Thyroid gland (tissue), 4 donors: ENCODE data around the gene DROSHA. TPM values are rescaled to one million over a fixed set of nuclear protein-coding genes. Genes with fewer than 3 reads are reported as not detected.

ENCODE experiments used
- DNase-seq, 2 donors: peaks; one replicate each; pipeline ENCODE4 v3.0.0-alpha.2; 2019
- H3K27ac ChIP-seq, 3 donors: fragments of 200-600 bp; sonication (generic); 1 replicate in 2 of 3; 2 replicates in 1 of 3; pipeline ENCODE4 v1.5.1; 2016 to 2019; ENCODE audit warnings: mild to moderate bottlenecking in 1 of 3, moderate library complexity in 1 of 3
- H3K27me3 ChIP-seq: fragments of 200-600 bp; sonication (generic); one replicate; pipeline ENCODE4 v1.5.1; 2019
- H3K36me3 ChIP-seq, 2 donors: fragments of 200-600 bp; sonication (generic); one replicate each; pipeline ENCODE4 v1.5.1; 2016 to 2019
- H3K4me1 ChIP-seq, 2 donors: fragments of 200-600 bp; sonication (generic); one replicate each; pipeline ENCODE4 v1.5.1; 2017 to 2019
- H3K4me3 ChIP-seq, 3 donors: fragments of 200-600 bp; sonication (generic); replicated peaks in 1 of 3; 1 replicate in 2 of 3; 2 replicates in 1 of 3; pipeline ENCODE4 v1.5.1; 2016; ENCODE audit warnings: mild to moderate bottlenecking in 1 of 3
- H3K9me3 ChIP-seq: fragments of 200-600 bp; sonication (generic); one replicate; pipeline ENCODE4 v1.5.1; 2017
- POLR2A ChIP-seq, 2 donors: fragments of 450-650 bp; IDR thresholded peaks; one replicate each; pipeline ENCODE4 v1.6.1; 2017; ENCODE audit warnings: antibody characterized with exemption in 2 of 2, mild to moderate bottlenecking in 2 of 2, moderate library complexity in 1 of 2
- WGBS, 2 donors: methylation state at CpG; one replicate each; pipeline ENCODE4 v1.1.5; 2017; 5-methylcytosine and 5-hydroxymethylcytosine counted together
- intact Hi-C: fragments of 100-400 bp; cut with DNase I; formaldehyde crosslinking; loops from one replicate; pipeline ENCODE4 v1.15.1; 2023
- total RNA-seq, 4 donors: library from RNA; depleted of rRNA; stranded (reverse); fragments of >200 nt; gene quantifications; one replicate each; pipeline ENCODE4 v1.2.3, GENCODE V29; 2016
- TF ChIP-seq, protein P1 (sequence below), 6 experiments: fragments of 200-600 bp in 3 of 6; fragments of 450-650 bp in 3 of 6; sonication (generic) in 3 of 6; IDR thresholded peaks; one replicate each; pipeline ENCODE4 v1.5.1; 2016 to 2019; ENCODE audit warnings: antibody characterized with exemption in 6 of 6, mild to moderate bottlenecking in 2 of 6, inconsistent platforms in 1 of 6, moderate library complexity in 1 of 6

Gene DROSHA
- total RNA-seq, 4 donors from 2014 or later = 45.6 to 52.3 (median 46.2) TPM

DNA sequence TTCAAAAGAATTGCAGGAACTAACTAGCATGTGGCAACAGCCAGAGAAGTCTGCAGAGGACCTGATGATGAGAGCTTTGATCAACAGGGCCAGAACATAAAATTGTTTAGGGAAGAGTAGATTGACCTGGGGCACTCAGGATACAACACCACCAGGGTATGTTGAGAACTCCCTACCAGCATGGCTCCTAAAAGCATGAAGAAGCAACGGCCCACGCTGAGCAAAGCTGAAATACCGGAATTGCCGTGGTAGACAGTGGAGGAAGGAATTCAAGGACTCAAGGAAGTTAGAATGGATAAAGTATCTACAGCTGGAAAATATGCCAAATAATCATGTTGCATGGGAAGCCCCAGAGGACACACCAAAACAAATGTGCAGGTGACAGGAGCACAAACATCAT lies 31.6 kb downstream of the DROSHA start:
- peaks cover 49 to 72% of the 10 kb centered on the region in 2 donors for H3K36me3 ChIP-seq
- H3K9me3 ChIP-seq = no peaks in the 10 kb centered on the region
- intact Hi-C loops = no loop called here
- H3K27me3 ChIP-seq = no peaks in the 10 kb centered on the region
- 98% methylated on average over 4 of the region's 4 CpGs for WGBS, 2 donors
- no peak overlapping the region for H3K27ac ChIP-seq
- DNase-seq = no peak
- no peak for TF ChIP-seq POLR2A (IDR thresholded peaks at IDR 0.05)
- TF ChIP-seq, protein P1, sequence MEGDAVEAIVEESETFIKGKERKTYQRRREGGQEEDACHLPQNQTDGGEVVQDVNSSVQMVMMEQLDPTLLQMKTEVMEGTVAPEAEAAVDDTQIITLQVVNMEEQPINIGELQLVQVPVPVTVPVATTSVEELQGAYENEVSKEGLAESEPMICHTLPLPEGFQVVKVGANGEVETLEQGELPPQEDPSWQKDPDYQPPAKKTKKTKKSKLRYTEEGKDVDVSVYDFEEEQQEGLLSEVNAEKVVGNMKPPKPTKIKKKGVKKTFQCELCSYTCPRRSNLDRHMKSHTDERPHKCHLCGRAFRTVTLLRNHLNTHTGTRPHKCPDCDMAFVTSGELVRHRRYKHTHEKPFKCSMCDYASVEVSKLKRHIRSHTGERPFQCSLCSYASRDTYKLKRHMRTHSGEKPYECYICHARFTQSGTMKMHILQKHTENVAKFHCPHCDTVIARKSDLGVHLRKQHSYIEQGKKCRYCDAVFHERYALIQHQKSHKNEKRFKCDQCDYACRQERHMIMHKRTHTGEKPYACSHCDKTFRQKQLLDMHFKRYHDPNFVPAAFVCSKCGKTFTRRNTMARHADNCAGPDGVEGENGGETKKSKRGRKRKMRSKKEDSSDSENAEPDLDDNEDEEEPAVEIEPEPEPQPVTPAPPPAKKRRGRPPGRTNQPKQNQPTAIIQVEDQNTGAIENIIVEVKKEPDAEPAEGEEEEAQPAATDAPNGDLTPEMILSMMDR (IDR thresholded peaks at IDR 0.05) = no peak
- no peaks in the 10 kb centered on the region for H3K4me1 ChIP-seq
- no peak overlapping the region for H3K4me3 ChIP-seq

DNA sequence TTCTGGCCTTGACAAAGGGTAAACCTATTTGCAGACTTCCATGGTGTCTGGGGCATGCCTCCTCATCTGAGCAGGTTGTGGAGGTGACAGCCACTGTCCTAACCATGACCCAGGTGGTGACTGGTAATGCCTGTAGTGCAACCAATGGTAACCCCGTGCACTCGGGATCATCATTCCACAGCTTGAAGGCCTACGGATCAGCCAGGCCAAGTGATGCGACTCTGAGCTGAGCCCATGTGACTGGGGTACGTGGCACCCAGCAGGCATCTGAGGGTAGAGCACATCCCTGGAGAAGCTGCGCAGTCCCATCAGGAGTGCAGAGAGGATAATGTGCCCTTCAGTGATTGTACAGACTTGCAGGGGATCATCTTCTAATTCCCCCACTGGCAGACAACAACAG lies 35.0 kb downstream of the DROSHA start:
- no peak for DNase-seq
- TF ChIP-seq, protein P1 (IDR thresholded peaks at IDR 0.05) = no peak
- TF ChIP-seq POLR2A (IDR thresholded peaks at IDR 0.05) = no peak
- 93 to 96% methylated on average over 4 to 5 of the region's 6 CpGs for WGBS, 2 donors

DNA sequence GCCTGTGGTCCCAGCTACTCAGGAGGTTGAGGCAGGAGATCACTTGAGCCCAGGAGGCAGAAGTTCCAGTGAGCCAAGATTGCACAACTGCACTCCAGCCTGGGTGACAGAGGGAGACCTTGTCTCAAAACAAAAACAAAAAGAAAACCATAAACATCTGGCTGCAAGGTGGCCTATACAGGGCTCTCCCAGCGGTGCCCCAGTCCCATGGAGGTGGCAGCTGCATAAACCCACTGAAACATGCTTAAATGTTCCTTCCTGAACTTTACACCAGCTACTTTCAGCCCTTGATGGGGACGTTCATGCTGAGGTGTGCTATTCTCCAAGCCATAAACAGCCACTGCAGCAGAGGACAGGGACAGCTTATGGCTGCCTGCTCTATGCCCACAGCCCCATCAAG lies 35.6 kb downstream of the DROSHA start:
- Histone ChIP-seq H3K27ac (no peak overlapping the region), H3K36me3 (peaks cover 22 to 47% of the 10 kb centered on the region in 2 donors), H3K9me3 (no peaks in the 10 kb centered on the region), H3K27me3 (no peaks in the 10 kb centered on the region), H3K4me3 (no peak overlapping the region), H3K4me1 (no peaks in the 10 kb centered on the region)
- DNase-seq = no peak
- intact Hi-C loops = no loop called here
- WGBS, 2 donors = 88 to 93% methylated on average over 2 of the region's 2 CpGs
- TF ChIP-seq, protein P1 (IDR thresholded peaks at IDR 0.05) = no peak
- TF ChIP-seq POLR2A (IDR thresholded peaks at IDR 0.05) = no peak

More for the DNA sequence above, 35.0 kb downstream of the DROSHA start:
- Histone ChIP-seq H3K36me3 (peaks cover 26 to 52% of the 10 kb centered on the region in 2 donors), H3K4me1 (no peaks in the 10 kb centered on the region), H3K27ac (no peak overlapping the region), H3K9me3 (no peaks in the 10 kb centered on the region), H3K27me3 (no peaks in the 10 kb centered on the region), H3K4me3 (no peak overlapping the region)
- intact Hi-C loops = no loop called here

DNA sequence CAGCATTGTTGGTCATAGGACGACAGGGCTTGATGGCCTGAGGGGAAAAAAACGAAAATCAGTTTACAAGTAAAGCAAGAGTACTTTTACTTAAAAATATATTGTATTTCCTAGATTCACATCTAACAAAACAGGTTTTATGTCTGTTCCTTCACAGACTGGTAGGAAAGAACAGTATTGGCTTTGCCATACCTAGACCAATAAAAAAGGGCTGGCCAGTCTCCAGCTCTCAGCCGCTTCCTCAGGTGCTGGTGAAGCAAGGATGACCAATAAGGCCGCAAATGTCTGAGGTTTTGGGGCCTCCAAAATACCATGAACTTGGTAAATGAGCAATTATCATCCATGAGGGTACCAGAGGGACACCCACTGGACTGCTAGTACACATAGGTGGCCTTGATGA lies 36.6 kb downstream of the DROSHA start:
- TF ChIP-seq, protein P1 (IDR thresholded peaks at IDR 0.05) = no peak
- TF ChIP-seq POLR2A (IDR thresholded peaks at IDR 0.05) = no peak
- H3K4me1 ChIP-seq = no peaks in the 10 kb centered on the region
- 96 to 97% methylated on average over 4 of the region's 4 CpGs for WGBS, 2 donors
- no peak for DNase-seq
- H3K27ac ChIP-seq = no peak overlapping the region
- intact Hi-C loops = no loop called here
- H3K4me3 ChIP-seq = no peak overlapping the region
- no peaks in the 10 kb centered on the region for H3K27me3 ChIP-seq
- H3K9me3 ChIP-seq = no peaks in the 10 kb centered on the region
- H3K36me3 ChIP-seq = peaks cover 22 to 45% of the 10 kb centered on the region in 2 donors

DNA sequence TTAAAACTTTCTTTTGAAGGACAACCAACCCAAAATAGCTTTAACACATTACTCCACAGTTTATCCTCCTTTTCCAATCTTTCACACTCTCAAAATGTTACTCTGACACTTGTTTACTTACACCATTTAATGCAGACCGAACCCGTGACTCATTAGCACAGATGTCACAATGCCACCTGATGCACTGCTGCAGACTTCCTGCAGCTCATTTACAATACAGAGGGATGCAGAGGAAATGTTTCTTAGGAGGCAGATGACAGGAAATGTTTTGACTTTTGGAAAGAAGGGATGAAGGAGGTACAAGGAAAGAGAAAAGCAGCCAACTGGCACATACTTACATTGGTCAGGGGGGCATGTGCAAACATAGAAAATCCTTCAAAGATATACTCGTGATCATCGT lies 39.0 kb downstream of the DROSHA start:
- no peaks in the 10 kb centered on the region for H3K4me1 ChIP-seq
- 82% methylated on average over 4 of the region's 4 CpGs for WGBS, 2 donors

More for the DNA sequence above, 39.0 kb downstream of the DROSHA start:
- no peak overlapping the region for H3K27ac ChIP-seq
- peaks cover 17 to 42% of the 10 kb centered on the region in 2 donors for H3K36me3 ChIP-seq
- no peaks in the 10 kb centered on the region for H3K27me3 ChIP-seq
- intact Hi-C loops = no loop called here
- DNase-seq = no peak
- TF ChIP-seq POLR2A (IDR thresholded peaks at IDR 0.05) = no peak
- TF ChIP-seq, protein P1 (IDR thresholded peaks at IDR 0.05) = no peak
- no peak overlapping the region for H3K4me3 ChIP-seq
- H3K9me3 ChIP-seq = no peaks in the 10 kb centered on the region
